GM12872 (cell line): ENCODE measurements around the gene STOX2.

Source experiments
- CTCF ChIP-seq: IDR thresholded peaks from 3 replicates; pipeline ENCODE4 v1.5.1; 2011; ENCODE audit warnings: low read depth, mild to moderate bottlenecking, low read length, moderate library complexity; ENCODE audit not compliant: insufficient read depth

The STOX2 gene

DNA sequence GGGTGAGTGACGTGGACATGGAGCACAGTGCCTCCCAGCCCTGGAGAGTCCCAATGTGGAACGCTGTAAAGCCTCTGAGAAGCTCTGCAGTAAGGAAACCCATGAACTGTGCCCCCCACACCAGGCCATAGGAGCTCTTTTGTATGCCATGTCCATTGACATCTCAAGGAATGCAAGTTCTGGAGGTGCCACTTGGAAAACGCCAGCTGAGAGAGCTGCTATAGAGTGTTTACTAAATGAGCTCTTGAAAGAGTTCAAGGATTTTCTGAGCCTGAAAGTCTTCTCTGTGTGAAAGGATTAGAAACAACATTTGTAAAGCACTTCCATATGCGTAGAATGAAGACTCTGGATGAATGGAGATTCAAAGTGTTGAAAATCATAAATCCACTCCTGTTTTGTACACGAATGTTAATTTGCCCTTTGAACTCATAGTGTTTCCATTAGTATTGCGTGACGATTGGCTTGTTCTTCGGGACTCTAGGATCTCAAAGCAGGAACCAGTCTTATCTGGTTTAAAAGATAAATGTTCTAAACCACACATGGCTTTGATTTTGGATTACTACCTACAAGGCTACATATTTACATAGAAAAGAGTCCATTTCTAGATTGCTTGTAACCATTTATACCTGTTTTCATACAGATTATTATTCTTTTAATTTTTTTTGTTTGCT, 41.8 kb upstream of the STOX2 start:
- TF ChIP-seq CTCF: no peak

GRCh38 chr4:183867247-183867646, 37.9 kb upstream of the STOX2 start:
- TF ChIP-seq CTCF: no peak

DNA sequence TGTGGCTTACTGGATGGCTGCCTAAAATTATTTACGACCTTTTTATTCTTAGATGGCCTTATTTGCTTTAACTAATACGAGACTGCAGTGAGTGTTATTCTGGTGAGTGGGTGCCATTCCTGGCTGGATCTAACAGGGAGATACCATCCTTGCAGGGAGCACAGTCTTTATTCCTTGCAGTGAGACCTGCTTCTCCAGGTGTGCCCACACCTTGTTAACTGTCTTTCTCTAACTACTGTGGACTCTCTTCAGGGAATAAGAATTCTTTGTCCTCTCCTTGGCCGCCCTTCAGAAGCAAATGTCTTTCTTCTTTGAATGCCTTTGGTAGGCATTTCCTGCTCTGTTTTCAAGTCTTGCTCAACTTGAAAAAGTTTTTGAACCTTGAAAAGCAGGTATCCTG, 34.1 kb upstream of the STOX2 start:
- TF ChIP-seq CTCF: no peak

DNA sequence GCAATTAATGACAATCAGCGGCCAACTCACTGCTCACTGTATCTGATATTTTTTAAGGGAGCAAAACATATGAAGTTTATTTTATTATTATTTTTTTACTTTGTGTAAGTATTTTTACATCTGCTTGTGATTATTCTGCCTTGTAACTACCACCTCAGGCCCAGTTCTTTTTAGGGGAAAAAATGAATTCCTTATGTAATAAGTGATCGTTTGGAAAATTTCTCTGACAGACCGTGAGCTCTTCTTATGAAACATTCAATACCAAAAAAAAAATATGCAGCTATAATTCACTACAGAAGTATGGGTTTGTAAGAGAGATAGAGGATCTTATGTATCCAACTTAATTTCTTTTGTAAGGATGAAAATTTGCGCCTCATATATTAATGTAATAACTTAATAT, 33.5 kb upstream of the STOX2 start:
- TF ChIP-seq CTCF: no peak

DNA sequence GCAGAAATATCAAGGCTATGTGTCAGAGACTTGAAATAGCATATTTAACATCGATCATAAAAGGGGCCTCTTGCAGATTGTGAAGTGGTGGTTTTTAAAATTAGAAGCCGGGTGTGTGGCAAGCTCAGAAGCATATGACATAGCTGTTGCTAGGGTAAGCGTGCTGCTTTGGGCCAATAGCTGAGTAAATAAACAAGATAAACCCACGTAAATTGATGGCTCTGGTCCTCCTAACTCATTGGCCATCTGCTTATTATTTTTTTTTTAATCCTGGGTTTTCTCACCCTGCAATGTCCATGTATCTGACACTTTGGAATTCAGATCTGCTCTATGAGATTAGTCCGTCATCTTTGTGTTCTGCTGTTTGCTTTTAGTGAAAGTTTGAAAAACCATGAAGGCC, 32.6 kb upstream of the STOX2 start:
- no peak for TF ChIP-seq CTCF

- TF ChIP-seq CTCF: no peak
These were observed 31.5 kb upstream of the STOX2 start for GRCh38 chr4:183873409-183874185.

GRCh38 chr4:183875251-183875825, 29.8 kb upstream of the STOX2 start:
- TF ChIP-seq CTCF: no peak
